Fibroblast of skin of right quadriceps (primary cell): ENCODE results near the gene TNIK.
A peak's percentile ranks its signal among the peaks of the same experiment; 100 is the strongest.
"Not testable (repeated sequence)": the region's sequence is repeated elsewhere in the genome, so short reads cannot be mapped to it uniquely, and the experiment has no call there.

ENCODE experiments used
- DNase-seq: peaks from one replicate; pipeline ENCODE4 v3.0.0-alpha.2; 2013

TNIK gene

GRCh38 chr3:171445620-171446204, 14.5 kb downstream of the TNIK start:
- no peak for DNase-seq

- no peak for DNase-seq
These were observed 16.1 kb downstream of the TNIK start for GRCh38 chr3:171444001-171444690.

GRCh38 chr3:171443211-171443957, 16.8 kb downstream of the TNIK start:
- DNase-seq = no peak

GRCh38 chr3:171442184-171442583, 18.0 kb downstream of the TNIK start:
- DNase-seq = no peak

GRCh38 chr3:171441381-171441780, 18.8 kb downstream of the TNIK start:
- no peak for DNase-seq

- no peak for DNase-seq
These were observed 20.2 kb downstream of the TNIK start for GRCh38 chr3:171439996-171440395.

- DNase-seq = no peak
These were observed 23.0 kb downstream of the TNIK start for GRCh38 chr3:171437115-171437756.

GRCh38 chr3:171436380-171436779, 23.8 kb downstream of the TNIK start:
- DNase-seq = no peak

- no peak for DNase-seq
These were observed 24.4 kb downstream of the TNIK start for GRCh38 chr3:171435757-171436156.

GRCh38 chr3:171435143-171435542, 25.1 kb downstream of the TNIK start:
- no peak for DNase-seq

GRCh38 chr3:171432548-171432947, 27.7 kb downstream of the TNIK start:
- no peak for DNase-seq

- DNase-seq = no peak
These were observed 28.7 kb downstream of the TNIK start for GRCh38 chr3:171431550-171431949.

- DNase-seq = no peak
These were observed 29.7 kb downstream of the TNIK start for GRCh38 chr3:171430530-171430929.

- no peak for DNase-seq
These were observed 30.6 kb downstream of the TNIK start for GRCh38 chr3:171429635-171430034.

GRCh38 chr3:171428892-171429291, 31.3 kb downstream of the TNIK start:
- no peak for DNase-seq

GRCh38 chr3:171428321-171428787, 31.9 kb downstream of the TNIK start:
- no peak for DNase-seq

- DNase-seq = no peak
These were observed 32.4 kb downstream of the TNIK start for GRCh38 chr3:171427771-171428320.

- DNase-seq = not testable (repeated sequence)
These were observed 36.1 kb downstream of the TNIK start for GRCh38 chr3:171424063-171424462.

GRCh38 chr3:171422855-171423254, 37.4 kb downstream of the TNIK start:
- not testable (repeated sequence) for DNase-seq

- DNase-seq = no peak
These were observed 39.5 kb downstream of the TNIK start for GRCh38 chr3:171420667-171421066.

GRCh38 chr3:171419457-171419856, 40.7 kb downstream of the TNIK start:
- no peak for DNase-seq

- DNase-seq = peak; percentile 70
These were observed 42.4 kb downstream of the TNIK start for GRCh38 chr3:171417813-171418212.

- no peak for DNase-seq
These were observed 43.1 kb downstream of the TNIK start for GRCh38 chr3:171417137-171417536.
